Endothelial cell of umbilical vein (primary cell): Measurements from ENCODE around the gene ACOX3.

ENCODE experiments used
- CTCF ChIP-seq, 2 donors: IDR thresholded peaks; 1 replicate in 1 of 2; 2 replicates in 1 of 2; pipeline ENCODE4 v1.5.1; 2011; ENCODE audit warnings: low read length in 2 of 2, mild to moderate bottlenecking in 2 of 2, moderate library complexity in 2 of 2, control low read depth in 1 of 2, inconsistent platforms in 1 of 2, low read depth in 1 of 2; ENCODE audit not compliant: insufficient read depth in 1 of 2; ENCODE audit errors: extremely low read depth in 1 of 2
- EZH2 ChIP-seq: IDR thresholded peaks from 2 replicates; pipeline ENCODE4 v1.6.1; 2012; ENCODE audit warnings: borderline replicate concordance, low read depth, mild to moderate bottlenecking, moderate library complexity, low read length, inconsistent platforms; ENCODE audit not compliant: severe bottlenecking

- no peak for TF ChIP-seq CTCF (IDR thresholded peaks at IDR 0.05; ENCODE audit: extremely low read depth in 1 of 2, insufficient read depth in 1 of 2, low read depth in 1 of 2, low read length in 2 of 2)
- TF ChIP-seq EZH2: no peak
Observed at GRCh38 chr4:8349664-8350236, 90.8 kb downstream of the ACOX3 start.
